ENCODE results near the gene STT3A. TPM values are rescaled to one million over a fixed set of nuclear protein-coding genes. Genes with fewer than 3 reads are reported as not detected.

The STT3A gene
- total RNA-seq, 6 donors from 2014 or later, result 41.0 to 131 (median 71.1) TPM

DNA sequence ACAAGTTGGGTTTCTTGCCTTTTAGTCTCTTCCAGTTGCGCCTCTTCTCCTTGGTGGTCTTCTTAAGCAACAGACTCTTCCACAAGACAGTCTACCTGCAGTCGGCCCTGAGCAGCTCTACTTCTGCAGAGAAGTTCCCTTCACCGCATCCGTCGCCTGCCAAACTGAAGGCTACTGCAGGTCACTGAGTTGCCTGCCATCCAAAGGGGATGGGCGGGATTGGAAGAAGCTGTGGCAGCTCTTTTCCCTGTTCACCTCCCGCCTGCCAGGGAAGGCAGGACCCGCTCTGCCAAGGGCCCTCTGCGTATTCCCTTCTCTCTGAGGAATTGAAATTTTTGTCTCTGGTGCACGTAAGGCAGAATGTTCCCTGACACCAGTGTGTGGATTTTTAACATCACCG is 9.2 kb upstream of the STT3A start:
- Histone ChIP-seq H3K4me1 (no peaks in the 10 kb centered on the region), H3K27ac (no peak overlapping the region), H3K36me3 (peaks cover 32 to 64% (median 53%) of the 10 kb centered on the region in 4 donors), H3K4me3 (no peak overlapping the region), H3K9me3 (no peaks in the 10 kb centered on the region), H3K27me3 (no peaks in the 10 kb centered on the region)
- TF ChIP-seq POLR2A (IDR thresholded peaks at IDR 0.05) (no peak), POLR2AphosphoS5 (IDR thresholded peaks at IDR 0.05) (no peak), EP300 (IDR thresholded peaks at IDR 0.05) (no peak)
- TF ChIP-seq, protein P1, sequence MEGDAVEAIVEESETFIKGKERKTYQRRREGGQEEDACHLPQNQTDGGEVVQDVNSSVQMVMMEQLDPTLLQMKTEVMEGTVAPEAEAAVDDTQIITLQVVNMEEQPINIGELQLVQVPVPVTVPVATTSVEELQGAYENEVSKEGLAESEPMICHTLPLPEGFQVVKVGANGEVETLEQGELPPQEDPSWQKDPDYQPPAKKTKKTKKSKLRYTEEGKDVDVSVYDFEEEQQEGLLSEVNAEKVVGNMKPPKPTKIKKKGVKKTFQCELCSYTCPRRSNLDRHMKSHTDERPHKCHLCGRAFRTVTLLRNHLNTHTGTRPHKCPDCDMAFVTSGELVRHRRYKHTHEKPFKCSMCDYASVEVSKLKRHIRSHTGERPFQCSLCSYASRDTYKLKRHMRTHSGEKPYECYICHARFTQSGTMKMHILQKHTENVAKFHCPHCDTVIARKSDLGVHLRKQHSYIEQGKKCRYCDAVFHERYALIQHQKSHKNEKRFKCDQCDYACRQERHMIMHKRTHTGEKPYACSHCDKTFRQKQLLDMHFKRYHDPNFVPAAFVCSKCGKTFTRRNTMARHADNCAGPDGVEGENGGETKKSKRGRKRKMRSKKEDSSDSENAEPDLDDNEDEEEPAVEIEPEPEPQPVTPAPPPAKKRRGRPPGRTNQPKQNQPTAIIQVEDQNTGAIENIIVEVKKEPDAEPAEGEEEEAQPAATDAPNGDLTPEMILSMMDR (IDR thresholded peaks at IDR 0.05), result no peak
- ATAC-seq (ENCODE audit: low FRiP score in 2 of 2), result no peak
- 95 to 96% methylated on average over 11 of the region's 11 CpGs for WGBS, 2 donors
- DNase-seq, result no peak

DNA sequence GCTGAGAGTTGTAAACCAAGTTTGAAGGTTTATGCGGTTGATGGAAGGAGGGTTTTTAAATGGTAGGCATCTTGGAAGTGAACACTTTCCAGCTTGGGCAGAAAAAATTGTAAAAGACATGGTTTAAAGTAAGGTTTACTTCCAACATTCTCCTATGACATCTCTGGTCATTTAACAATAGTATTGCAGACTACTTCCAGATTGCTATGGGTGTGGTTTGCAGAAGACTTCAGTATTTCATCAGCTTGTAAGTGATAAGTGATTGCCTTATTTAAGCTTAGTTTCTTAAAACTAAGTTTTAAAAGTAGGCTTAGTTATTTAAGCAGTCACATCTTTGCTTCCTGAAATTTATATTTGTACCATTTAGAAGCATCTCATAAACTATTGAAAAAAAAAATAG is 7.2 kb upstream of the STT3A start:
- H3K27me3 ChIP-seq, result no peaks in the 10 kb centered on the region
- DNase-seq (no peak), ATAC-seq (ENCODE audit: low FRiP score in 2 of 2) (no peak)
- H3K36me3 ChIP-seq, result peaks cover 17 to 45% (median 33%) of the 10 kb centered on the region in 4 donors
- TF ChIP-seq POLR2AphosphoS5 (IDR thresholded peaks at IDR 0.05) (no peak), POLR2A (IDR thresholded peaks at IDR 0.05) (no peak), EP300 (IDR thresholded peaks at IDR 0.05) (no peak)
- TF ChIP-seq, protein P1 (IDR thresholded peaks at IDR 0.05), result no peak
- WGBS, 2 donors, result 100% methylated on average over 1 of the region's 1 CpG
- H3K4me1 ChIP-seq, result no peaks in the 10 kb centered on the region
- no peak overlapping the region for H3K27ac ChIP-seq
- no peak overlapping the region for H3K4me3 ChIP-seq
- no peaks in the 10 kb centered on the region for H3K9me3 ChIP-seq

- H3K9me3 ChIP-seq, result no peaks in the 10 kb centered on the region
- H3K36me3 ChIP-seq, result peaks cover 17 to 34% (median 24%) of the 10 kb centered on the region in 4 donors
- WGBS, 2 donors, result 78 to 83% methylated on average over 3 of the region's 3 CpGs
- ATAC-seq (ENCODE audit: low FRiP score in 2 of 2) (no peak), DNase-seq (no peak)
- H3K4me1 ChIP-seq, result peaks cover 0 to 7% (median 5%) of the 10 kb centered on the region in 4 donors
- no peaks in the 10 kb centered on the region for H3K27me3 ChIP-seq
- TF ChIP-seq EP300 (IDR thresholded peaks at IDR 0.05), result no peak
- TF ChIP-seq, protein P1 (IDR thresholded peaks at IDR 0.05), result no peak
- no peak overlapping the region for H3K4me3 ChIP-seq
- no peak overlapping the region for H3K27ac ChIP-seq
These were observed 6.0 kb upstream of the STT3A start for GRCh38 chr11:125586623-125587022.

DNA sequence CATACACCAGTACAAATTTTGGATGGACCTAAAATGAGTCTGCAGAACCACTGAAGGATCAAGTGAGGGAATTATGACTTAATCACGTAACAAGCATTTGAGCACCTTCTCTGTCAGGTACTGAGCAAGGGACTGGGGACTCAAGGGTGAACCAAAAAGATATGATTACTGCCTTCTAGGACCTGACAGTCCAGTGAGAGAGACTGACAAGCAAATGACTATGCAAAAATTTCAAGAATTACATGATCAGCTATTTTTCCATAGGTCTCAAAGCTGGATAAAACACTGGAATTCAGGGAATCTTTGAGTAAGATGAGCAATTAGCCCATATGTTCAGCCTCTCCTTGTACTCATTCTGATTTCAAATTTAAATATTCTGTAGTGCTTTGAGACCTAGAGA is 5.2 kb upstream of the STT3A start:
- Histone ChIP-seq H3K27ac (no peak overlapping the region), H3K27me3 (no peaks in the 10 kb centered on the region), H3K4me1 (peaks cover 0 to 8% (median 6%) of the 10 kb centered on the region in 4 donors), H3K9me3 (no peaks in the 10 kb centered on the region), H3K4me3 (no peak overlapping the region), H3K36me3 (peaks cover 14 to 26% (median 16%) of the 10 kb centered on the region in 4 donors)
- TF ChIP-seq POLR2A (IDR thresholded peaks at IDR 0.05) (no peak), EP300 (IDR thresholded peaks at IDR 0.05) (no peak), POLR2AphosphoS5 (IDR thresholded peaks at IDR 0.05) (no peak)
- TF ChIP-seq, protein P1 (IDR thresholded peaks at IDR 0.05), result no peak
- DNase-seq (no peak), ATAC-seq (ENCODE audit: low FRiP score in 2 of 2) (no peak)
- 88 to 100% methylated on average over 1 of the region's 1 CpG for WGBS, 2 donors

DNA sequence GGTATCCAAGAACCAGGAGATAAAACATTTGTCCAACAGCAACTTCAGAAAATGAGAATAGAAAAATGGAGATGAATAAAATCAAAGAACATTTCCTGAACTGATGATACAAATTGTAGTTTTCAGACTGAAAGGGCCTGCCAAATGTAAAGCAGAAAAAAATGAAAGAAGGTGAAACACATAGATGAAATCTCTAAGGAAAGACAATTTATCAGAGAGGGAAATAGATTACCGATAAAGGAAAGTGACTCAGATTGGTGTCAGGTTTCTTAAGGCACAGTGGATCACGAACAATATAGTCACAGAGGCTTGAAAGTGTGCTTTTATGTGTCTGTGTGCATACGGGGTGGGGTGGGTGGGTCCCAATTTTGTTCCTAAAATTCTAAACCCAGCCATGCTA is 4.1 kb upstream of the STT3A start:
- H3K4me1 ChIP-seq, result peaks cover 4 to 12% (median 8%) of the 10 kb centered on the region in 4 donors
- no peaks in the 10 kb centered on the region for H3K9me3 ChIP-seq
- 42 to 50% methylated on average over 3 of the region's 3 CpGs for WGBS, 2 donors
- no peaks in the 10 kb centered on the region for H3K27me3 ChIP-seq
- peaks cover 6 to 15% (median 8%) of the 10 kb centered on the region in 4 donors for H3K36me3 ChIP-seq
- H3K4me3 ChIP-seq, result no peak overlapping the region
- TF ChIP-seq EP300 (IDR thresholded peaks at IDR 0.05), result no peak
- no peak for TF ChIP-seq POLR2A (IDR thresholded peaks at IDR 0.05)
- TF ChIP-seq, protein P1 (IDR thresholded peaks at IDR 0.05), result no peak
- no peak for TF ChIP-seq POLR2AphosphoS5 (IDR thresholded peaks at IDR 0.05)
- ATAC-seq (ENCODE audit: low FRiP score in 2 of 2) (no peak), DNase-seq (no peak)
- no peak overlapping the region for H3K27ac ChIP-seq
